Measurements from ENCODE around the gene TMEM269.

TMEM269 gene

GRCh38 chr1:42741706-42742105 is 43.1 kb upstream of the TMEM269 start:
- H3K4me3 ChIP-seq (ENCODE audit: low read depth, low read length), result no peak overlapping the region
- TF ChIP-seq CTCF (IDR thresholded peaks at IDR 0.05; ENCODE audit: insufficient read depth, low read length, missing control alignments), result no peak
- ChIA-PET CTCF (interaction anchor here (1.0 kb wide), 1 partner anchor 164 kb away, joined by 3 read pairs; no protein-coding TSS in a partner anchor), POLR2A (no interaction called here)
- no peak for DNase-seq (ENCODE audit: low read depth, low spot score)

- no peak overlapping the region for H3K4me3 ChIP-seq (ENCODE audit: low read depth, low read length)
- POLR2A ChIA-PET, result no interaction called here
- DNase-seq (ENCODE audit: low read depth, low spot score), result no peak
- TF ChIP-seq CTCF (IDR thresholded peaks at IDR 0.05; ENCODE audit: insufficient read depth, low read length, missing control alignments), result no peak
- CTCF ChIA-PET, result interaction anchor here (1.2 kb wide), 1 partner anchor 15 kb away, joined by 4 read pairs; no protein-coding TSS in a partner anchor
These were observed 42.6 kb upstream of the TMEM269 start for GRCh38 chr1:42742141-42742540.

GRCh38 chr1:42742617-42743316 is 42.0 kb upstream of the TMEM269 start:
- no peak overlapping the region for H3K4me3 ChIP-seq (ENCODE audit: low read depth, low read length)
- DNase-seq (ENCODE audit: low read depth, low spot score), result no peak
- ChIA-PET POLR2A (no interaction called here), CTCF (interaction anchor here (1.1 to 1.3 kb wide), 5 partner anchors 9 to 165 kb away, joined by 3 to 5 read pairs (median 4); no protein-coding TSS in a partner anchor)
- TF ChIP-seq CTCF (IDR thresholded peaks at IDR 0.05; ENCODE audit: insufficient read depth, low read length, missing control alignments), result no peak

- DNase-seq (ENCODE audit: low read depth, low spot score), result no peak
- no peak overlapping the region for H3K4me3 ChIP-seq (ENCODE audit: low read depth, low read length)
- POLR2A ChIA-PET, result no interaction called here
- CTCF ChIA-PET, result interaction anchor here (0.7 to 1.3 kb wide), 8 partner anchors 9 to 167 kb away, joined by 3 to 5 read pairs (median 4); no protein-coding TSS in a partner anchor
- no peak for TF ChIP-seq CTCF (IDR thresholded peaks at IDR 0.05; ENCODE audit: insufficient read depth, low read length, missing control alignments)
These were observed 41.3 kb upstream of the TMEM269 start for GRCh38 chr1:42743317-42744147.

GRCh38 chr1:42744148-42744413 is 40.7 kb upstream of the TMEM269 start:
- CTCF ChIA-PET, result interaction anchor here (0.7 to 1.3 kb wide), 6 partner anchors 9 to 168 kb away, joined by 3 to 5 read pairs (median 3); no protein-coding TSS in a partner anchor
- DNase-seq (ENCODE audit: low read depth, low spot score), result no peak

More at GRCh38 chr1:42744148-42744413, 40.7 kb upstream of the TMEM269 start:
- H3K4me3 ChIP-seq (ENCODE audit: low read depth, low read length), result no peak overlapping the region
- no peak for TF ChIP-seq CTCF (IDR thresholded peaks at IDR 0.05; ENCODE audit: insufficient read depth, low read length, missing control alignments)
- POLR2A ChIA-PET, result no interaction called here

All from AG04449 (cell line).